GOT3 (cell line): ENCODE data around the gene PAK4.
A peak's percentile ranks its signal among the peaks of the same experiment; 100 is the strongest.
"Not testable (repeated sequence)": the region's sequence is repeated elsewhere in the genome, so short reads cannot be mapped to it uniquely, and the experiment has no call there.

ENCODE experiments used
- DNase-seq: peaks from one replicate; lab custom pipeline; 2025; ENCODE audit warnings: mixed read lengths; lab: John Stamatoyannopoulos, UW

PAK4 gene

DNA sequence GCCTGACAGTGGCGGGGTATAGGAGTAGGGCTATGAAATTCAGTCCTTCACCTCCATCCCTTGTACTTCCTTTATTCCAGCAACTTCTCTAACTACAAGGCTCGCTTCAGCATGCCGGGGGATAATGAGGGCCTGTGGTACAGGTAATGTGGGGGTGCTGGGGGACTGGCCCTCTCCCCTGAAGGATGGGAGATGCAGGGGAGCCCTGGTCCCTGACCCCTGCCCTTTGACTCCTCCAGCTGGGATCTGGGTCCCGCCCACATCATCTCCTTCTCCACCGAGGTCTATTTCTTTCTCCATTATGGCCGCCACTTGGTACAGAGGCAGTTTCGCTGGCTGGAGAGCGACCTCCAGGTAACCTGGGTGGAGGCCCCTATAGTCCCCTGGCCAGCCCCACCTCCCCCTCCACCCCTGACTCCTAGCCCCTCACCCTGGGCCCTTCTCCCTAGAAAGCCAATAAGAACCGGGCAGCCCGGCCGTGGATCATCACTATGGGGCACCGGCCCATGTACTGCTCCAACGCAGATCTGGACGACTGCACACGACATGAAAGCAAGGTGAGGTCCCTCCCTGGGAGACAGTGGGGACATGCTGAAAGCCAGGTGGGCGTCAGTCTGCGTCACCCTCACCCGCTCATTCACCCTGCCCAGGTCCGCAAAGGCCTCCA lies 25.0 kb upstream of the PAK4 start:
- DNase-seq: no peak

- no peak for DNase-seq
These were observed 22.4 kb upstream of the PAK4 start for GRCh38 chr19:39103151-39103550.

GRCh38 chr19:39104186-39104596 lies 21.4 kb upstream of the PAK4 start:
- no peak for DNase-seq

DNA sequence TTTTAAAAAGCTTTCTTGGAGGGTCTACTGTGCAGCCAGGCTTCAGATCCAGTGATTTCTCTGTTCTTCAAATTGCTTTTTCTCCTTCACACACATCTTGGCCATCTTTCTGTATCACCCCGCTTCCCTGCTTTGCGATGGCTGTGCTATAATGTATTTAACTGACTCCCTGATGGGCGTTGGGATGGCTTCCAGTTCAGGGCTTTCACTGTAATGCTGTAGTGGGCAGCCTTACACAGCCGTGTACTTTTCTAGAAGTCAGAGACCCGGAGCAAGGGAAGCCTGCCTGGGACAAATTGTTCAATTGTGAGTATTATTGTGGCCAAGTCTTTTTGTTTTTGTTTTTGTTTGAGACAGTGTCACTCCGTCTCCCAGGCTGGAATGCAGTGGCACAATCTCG lies 19.4 kb upstream of the PAK4 start:
- no peak for DNase-seq

DNA sequence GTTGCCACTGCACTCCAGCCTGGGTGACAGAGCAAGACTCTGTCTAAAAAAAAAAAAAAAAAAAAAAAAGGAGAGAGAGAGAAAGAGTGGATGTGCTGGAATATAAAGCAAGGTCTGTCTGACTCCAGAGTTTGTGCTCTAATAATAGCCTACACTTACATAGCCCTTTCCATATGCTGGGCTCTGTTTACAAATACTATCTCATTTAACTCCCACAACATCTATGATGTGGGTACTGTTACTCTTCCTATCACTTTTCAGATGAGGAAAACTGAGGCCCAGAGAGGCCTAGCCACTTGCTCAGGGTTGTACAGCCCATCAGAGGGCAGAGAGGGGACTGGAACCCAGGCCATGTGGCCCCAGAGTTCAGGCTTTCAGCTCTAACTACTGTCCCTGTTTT lies 15.9 kb upstream of the PAK4 start:
- DNase-seq: no peak

DNA sequence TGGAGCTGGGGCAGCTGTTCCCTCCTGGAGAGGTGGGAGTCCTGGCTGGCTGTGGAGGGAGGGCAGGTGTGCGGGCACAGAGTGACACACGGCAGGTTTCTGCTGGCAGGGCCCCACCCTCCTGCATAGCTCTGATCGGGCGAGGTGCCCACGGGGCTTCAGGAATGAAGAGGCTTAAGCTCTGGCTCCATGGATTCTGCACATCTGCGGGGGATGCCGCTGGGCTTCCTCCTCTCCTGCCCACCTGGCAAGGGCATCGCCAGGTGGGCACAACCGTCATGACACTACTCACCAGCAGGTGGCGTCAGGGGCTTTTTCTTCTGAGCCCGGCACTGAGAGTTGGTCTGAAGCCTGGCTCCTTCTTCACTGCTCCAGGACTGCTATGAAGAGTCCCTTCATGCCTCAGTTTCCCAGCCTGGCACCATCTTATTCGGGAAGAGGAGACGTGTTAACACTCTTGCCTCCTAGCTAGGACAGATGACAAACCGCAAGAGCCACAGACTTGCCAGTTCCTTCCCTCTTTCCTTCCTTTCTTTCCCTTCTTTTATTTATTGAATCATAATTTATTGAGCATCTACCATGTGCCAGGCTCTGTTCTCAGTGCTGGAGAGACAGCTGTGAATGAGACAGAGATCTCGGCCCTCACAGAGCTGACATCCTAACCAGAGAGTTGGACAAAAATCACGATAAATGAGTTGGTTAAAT lies 15.2 kb upstream of the PAK4 start:
- DNase-seq: no peak

DNA sequence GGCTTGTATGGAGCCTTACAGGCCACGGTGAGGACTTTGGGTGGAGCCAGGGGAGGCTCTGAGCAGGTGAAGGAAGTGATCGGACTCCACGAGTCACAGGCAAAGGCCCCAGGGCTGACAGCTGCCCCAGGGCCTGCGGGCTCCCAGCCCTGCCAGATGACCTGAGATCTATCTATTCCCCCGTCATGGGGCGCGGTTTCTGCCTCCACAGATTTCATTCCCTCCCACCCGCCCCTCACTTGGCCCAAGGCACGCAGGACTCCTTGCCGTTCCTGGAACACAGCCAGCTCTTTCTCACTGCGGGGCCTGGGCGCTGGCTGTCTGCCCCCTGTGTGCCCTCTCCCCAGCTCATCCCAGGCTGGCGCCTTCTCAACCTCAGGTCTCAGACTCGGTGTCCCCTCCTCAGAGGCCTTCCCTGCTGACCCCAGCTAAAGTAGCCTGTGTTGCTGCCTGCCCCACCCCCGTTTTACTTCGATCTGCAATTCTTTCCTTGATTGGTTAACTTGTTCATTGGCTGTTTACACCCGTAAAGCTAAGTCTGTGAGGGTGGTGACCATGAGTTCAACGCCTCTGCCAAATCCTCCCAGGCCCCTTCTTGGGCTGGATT lies 13.9 kb upstream of the PAK4 start:
- no peak for DNase-seq

DNA sequence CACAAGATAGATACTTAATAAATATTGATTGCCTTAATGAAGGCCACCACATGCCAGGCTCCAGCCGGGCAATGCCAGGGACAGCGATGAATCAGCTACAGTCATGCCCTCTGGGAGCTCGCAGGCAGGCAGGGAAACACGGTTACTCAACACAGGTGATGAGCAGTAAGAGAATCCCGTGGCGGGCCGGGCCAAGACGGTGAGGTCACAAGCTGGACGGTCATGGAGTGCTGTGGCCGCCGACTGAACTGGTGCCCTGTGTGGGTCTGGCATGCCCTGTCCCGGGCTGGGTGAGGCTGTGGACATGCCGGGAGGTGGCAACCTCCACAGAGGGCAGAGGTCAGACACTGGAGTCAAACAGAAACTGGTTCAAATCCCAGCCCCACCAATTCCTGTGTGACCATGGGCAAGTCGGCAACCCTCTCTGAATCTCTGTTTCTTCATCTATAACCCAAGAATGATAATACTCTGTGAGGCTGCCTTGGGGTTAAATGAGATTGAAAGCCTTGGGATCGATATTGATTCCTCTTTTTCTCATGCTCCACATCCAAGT lies 13.2 kb upstream of the PAK4 start:
- peak; percentile 20 for DNase-seq

- no peak for DNase-seq
These were observed 12.4 kb upstream of the PAK4 start for GRCh38 chr19:39113199-39113598.

- DNase-seq: no peak
These were observed 10.3 kb upstream of the PAK4 start for GRCh38 chr19:39115105-39115847.

DNA sequence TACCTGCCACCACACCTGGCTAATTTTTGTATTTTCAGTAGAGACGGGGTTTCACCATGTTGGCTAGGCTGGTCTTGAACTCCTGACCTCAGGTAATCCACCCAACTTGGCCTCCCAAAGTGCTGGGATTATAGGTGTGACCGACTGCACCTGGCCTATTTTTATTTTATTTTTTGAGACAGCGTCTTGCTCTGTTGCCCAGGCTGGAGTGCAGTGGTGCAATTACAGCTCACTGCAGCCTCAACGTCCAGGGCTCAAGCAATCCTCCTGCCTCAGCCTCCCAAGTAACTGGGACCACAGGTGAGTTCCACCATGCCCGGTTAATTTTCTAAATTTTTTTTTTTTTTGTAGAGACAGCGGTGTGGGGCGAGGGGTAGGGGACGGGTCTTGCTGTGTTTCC lies 8.6 kb upstream of the PAK4 start:
- DNase-seq: not testable (repeated sequence)

DNA sequence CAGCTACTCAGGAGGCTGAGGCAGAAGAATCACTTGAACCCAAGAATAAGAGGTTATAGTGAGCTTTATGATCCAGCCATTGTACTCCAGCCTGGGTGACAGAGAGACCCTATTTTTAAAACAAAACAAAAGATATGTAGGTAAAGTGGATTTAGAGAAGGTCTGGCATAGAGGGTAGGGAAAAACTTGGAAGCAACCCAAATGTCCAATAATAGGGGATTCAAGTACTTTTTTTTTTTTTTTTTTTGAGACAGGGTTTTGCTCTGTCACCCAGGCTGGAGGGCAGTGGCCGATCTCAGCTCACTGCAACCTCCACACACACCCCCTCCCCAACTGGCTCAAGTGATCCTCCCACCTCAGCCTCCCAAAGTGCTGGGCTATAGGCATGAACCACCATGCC lies 5.8 kb upstream of the PAK4 start:
- no peak for DNase-seq

GRCh38 chr19:39122934-39123731 lies 2.5 kb upstream of the PAK4 start:
- DNase-seq: no peak

GRCh38 chr19:39124136-39124764 lies 1.3 kb upstream of the PAK4 start:
- DNase-seq: no peak

- DNase-seq: no peak
These were observed 410 bp upstream of the PAK4 start for GRCh38 chr19:39125199-39125553.

- DNase-seq: no peak
These were observed 964 bp downstream of the PAK4 start for GRCh38 chr19:39126312-39127187.

- DNase-seq: no peak
These were observed 2.4 kb downstream of the PAK4 start for GRCh38 chr19:39127812-39128515.

DNA sequence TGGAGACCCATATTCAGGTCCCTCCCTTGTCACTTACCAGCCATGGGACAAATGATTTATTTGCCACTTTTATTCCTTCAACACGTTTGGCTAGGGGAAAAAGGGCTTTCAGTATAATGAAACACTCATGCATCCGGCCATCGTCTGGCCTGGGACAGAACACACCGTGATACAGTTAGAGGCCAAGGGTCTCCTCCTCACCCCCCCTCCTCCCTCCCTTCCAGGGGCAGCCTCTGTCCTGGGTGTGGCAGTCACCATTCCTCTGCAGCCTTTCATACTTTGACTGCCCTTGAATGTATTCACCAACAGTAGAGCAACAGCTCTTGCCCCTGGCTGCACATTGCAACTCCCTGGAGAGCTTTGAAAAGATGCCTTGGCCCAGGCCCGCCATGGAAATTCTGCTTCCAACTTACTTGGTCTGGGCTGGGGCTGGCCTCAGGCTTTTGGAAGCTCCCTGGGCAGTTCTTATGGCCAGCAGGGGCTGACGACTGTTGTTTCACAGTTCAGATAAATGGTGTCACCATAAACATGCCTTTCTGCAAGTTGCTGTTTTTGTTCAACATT lies 3.0 kb downstream of the PAK4 start:
- no peak for DNase-seq

- no peak for DNase-seq
These were observed 3.5 kb downstream of the PAK4 start for GRCh38 chr19:39129116-39129515.
